ENCODE data around the gene SNX15.

The SNX15 gene

DNA sequence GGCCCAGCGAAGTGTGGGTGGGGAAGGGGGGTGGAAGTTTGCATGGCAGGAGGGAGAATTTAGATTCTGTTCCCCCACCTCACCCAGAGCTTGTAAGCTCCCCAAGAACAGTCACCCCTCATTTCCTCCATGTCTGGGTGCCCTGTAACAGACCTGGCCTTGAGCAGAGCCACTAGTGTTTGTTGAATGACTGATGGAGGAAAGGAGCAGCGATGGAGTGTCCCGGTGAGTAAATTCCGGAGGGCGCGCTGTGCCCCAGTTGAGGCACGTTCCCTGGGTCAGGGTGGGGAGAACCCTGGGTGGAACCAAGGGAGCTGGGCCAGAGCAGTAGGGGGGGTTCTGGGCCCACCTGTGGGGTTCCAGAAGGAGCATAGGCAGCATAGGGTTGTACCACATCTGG is 30.3 kb downstream of the SNX15 start:
- DNase-seq (ENCODE audit: low read depth), result no peak

DNA sequence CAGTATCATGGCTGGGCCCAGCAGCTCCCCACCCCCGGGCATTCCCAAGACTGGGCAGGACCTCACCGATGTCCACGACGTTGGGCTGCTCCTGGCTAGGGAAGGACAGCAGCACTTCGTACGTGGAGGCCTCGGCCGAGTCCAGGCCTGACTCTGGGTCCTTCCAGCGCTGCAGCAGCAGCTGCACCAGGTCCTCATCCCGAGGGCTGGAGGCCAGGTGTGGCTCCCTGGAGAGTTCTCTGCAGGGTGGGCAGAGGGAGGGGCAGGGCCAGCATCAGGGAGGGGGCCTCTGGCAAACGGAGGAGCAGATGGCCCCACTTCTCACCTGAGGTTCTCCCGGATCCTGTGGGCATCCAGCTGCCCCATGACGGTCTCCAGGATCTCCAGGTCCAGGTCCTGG is 30.8 kb downstream of the SNX15 start:
- DNase-seq (ENCODE audit: low read depth), result no peak

DNA sequence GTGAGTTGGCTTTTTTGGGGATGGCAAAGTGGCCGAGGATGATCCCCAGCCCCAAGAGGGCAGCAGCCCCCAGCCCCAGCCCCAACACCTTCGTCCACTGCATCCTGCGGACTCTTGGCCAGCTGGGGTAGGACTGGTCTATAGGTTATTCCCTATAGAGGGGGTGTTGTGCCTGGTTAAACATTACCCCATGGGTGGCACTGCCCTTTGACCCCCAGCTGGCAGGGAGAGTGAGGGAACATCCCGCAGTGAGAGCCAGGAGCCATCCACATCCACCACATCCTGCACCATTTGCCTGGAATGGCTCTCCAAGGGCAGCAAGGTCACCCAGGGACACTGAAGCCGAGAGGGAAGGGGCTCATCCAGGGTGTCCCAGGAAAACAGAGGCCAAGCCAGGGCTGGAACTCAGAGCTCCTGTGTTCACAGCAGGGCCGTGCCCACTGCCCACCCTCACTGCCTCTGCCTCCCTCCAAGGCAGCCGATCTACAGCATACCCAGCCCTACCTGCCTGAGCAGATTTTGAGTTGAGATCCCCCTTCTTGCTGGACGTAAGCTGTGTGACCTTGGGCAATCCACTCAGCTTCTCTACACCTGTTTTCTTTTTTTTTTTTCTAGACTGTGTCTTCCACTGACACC is 31.3 kb downstream of the SNX15 start, which contains the start of gene NAALADL1:
Gene NAALADL1, minus strand, starts transcription at position 135 of the 636 bp plus-strand sequence. Its CDS starts 32 bp downstream, at position 103.
- DNase-seq (ENCODE audit: low read depth), result no peak

DNA sequence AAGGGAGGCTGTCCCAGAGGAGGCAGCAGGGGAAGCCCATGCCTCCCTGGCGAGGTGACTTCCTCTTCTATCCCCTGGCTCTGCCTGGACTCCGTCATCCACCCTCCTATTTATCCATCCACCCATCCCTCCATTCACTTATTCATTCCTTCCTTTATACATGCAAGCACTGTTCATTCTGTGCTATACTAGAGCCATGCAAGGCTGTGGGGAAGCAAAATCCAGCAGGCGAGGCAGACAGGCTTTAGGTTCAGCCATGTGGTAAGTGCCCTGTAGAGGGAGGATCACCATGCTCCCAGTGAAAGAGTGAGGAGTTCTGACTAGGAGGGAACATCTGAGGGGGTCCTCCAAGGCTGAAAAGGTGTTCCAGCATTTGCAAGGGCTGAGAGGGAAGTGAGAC is 32.3 kb downstream of the SNX15 start:
- no peak for DNase-seq (ENCODE audit: low read depth)

DNA sequence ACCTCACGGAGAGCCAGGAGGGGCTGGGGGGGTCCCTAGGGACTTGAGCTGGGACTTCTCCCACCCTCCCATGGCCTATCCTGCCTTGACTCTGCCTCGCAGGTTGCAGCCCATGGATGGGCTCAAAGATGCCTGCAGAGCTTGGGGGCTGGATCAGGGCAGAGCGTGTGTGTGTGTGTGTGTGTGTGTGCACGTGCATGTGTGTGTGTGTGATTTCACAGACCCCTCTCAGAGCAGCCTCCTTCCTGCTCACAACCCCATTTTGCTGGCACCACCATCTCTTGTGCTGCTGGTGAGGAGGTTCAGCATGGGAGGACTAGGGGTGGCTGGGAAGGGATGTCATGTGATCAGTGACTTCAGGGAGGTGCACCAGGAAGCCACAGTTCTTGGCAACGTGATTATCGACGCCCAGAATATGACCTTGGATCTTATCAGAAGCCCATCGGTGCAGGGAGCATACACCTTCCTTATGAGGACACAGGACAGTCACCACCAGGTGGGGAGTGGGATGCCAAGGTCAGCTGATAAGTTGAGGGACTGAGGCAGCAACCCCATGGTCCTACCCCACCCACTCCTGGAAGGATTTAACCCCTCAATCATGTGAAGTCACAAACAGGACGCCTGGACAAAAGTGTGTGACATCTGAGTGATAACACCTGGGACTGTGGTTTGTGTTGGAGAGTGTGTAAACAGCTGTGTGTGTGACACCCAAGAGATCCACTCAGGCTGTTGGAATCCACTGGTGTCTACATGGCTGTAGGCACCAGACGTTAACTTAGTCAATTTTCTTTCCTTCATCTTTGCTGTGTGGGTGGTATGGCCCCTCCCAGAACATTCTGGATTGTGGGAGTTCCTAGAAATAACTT is 33.0 kb downstream of the SNX15 start:
- DNase-seq (ENCODE audit: low read depth), result no peak

DNA sequence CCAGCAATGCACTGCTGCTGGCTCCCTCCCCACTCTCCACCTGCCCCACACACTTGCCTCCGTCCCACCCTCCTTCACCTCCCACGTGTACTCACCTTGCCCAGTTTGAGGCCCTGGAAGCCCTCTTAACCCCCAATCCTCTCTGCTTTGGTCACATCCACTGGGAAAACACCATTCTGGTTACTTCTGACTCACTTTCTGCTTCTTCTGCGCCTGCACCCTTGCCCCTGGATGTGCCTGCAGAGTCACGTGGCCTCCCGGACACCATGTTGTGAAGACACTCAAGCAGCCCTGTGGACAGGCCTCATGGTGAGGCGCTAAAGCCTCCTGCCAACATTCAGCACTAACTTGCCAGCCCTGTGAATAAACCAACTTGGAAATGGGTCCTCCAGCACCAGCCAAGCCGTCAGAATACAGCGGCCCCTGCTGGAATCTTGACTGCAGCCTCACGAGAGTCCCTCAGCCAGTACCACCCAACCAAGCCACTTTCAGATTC is 33.7 kb downstream of the SNX15 start:
- no peak for DNase-seq (ENCODE audit: low read depth)

DNA sequence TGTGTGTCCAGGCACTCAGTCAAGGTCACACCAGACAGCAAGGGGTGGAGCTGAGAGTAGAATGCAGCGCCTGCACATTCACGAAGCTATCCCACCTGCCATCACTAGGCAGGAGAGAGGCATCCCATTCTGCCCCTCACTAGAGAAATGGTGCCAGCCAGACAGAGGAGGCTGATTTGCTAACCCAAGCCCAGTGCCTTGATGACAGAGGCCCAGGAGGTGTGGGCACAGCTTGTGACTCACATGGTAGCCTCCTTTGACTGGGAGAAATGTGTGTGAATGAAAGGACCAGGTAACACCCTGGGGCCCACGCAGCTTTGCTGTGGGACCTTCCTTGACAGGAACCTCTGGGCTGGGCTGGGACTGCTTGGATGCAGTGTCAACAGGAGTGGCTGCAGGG is 36.3 kb downstream of the SNX15 start:
- no peak for DNase-seq (ENCODE audit: low read depth)

DNA sequence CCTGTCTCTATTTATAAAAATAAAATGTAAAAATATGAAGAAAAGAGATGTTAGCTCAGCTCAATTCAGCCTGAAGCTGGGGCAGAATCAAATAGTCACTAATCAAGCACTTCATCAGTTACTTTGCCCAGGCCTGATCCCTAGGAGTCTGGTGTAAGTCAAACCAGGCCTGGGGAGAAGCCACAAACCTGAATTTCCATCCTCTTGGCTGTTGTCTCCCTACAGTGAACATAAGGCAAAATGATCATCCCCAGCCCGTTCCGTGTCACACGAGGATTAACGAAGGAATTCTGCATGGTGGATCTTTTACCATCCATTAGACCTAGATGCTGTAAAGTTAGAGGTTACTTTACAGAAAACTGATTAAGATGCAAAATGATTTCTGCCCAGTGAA is 37.6 kb downstream of the SNX15 start:
- no peak for DNase-seq (ENCODE audit: low read depth)

DNA sequence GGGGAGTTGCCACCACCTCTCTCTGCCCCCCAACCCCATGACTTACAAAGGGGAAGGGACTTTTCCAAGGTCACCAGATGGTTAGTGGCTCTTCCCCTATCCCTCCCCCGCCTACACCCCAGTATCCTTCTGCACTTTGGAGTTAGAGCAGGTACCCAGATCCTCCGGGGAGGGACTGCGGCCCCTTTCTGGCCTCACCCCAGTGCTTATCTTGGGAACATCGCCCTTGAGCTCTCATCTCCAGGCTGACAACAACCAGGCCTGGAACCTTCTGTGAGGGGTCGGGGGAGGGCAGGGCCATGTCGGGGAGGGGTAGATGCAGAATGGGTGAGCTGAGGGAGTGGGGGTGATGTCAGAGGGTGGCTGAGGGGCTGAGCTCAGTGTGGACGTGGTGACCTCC is 38.6 kb downstream of the SNX15 start:
- DNase-seq (ENCODE audit: low read depth), result no peak

DNA sequence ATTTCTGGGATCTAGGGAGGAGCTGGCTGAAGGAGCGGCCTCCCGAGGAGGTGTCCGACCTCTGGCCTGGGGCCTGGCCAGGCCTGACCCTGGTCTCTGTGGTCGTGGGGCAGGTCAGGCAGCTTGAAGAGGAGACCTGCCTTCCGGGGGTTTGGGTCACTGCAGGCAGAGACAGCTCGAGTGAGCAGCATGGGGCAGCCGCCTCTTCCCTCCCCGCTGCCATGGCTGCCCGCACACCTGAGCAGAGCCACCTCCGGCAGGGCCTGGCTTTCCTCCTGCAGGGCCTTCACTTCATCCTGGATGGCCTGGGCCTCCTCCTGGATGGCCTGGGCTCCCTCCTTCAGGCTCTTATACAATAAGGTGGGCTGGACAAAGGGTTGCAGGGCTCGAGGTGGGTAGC is 39.1 kb downstream of the SNX15 start:
- DNase-seq (ENCODE audit: low read depth), result no peak

DNA sequence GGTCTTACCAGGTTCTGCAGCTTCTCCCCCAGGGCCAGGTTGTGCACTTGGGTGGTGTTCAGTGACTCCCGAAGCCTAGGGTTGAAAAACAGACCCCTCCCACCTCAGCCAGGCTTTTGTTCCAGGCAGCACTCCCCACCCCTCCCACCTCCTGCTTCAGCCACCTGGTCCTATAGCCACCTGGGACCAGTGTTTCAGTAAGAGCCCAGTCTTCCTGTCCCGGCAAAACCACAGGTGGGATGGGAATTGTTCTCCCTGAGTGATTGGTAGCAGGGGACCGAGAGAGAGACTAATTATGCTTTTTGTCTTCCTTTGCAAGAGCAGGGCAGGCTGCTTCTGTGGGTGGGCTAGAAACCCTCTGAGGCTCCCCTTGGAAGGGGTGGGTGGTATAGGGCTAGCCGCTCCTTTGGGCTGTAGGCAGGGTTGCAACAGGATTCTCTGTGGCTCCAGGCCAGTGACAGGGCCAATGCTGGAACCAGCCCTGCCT is 39.6 kb downstream of the SNX15 start:
- DNase-seq (ENCODE audit: low read depth), result no peak

DNA sequence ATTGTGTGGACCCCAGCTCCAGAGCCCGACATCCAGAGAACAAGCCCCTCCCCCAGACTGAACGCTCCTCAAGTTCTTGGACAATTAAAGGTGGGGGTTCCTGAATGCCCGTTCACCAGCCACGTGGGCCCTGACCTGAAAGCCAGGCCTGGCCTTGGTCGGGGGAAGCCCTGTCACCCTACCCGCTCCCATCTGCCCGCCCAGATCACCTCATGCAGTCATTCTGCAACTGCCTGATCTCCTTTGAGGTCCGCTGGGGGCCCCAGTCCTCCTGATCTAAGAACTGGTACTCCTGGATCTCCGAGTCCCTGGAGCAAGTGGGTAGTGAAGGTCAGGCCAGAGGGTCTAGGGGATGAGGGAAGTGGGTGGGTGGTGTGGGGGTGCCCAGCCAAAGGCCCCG is 40.2 kb downstream of the SNX15 start:
- DNase-seq (ENCODE audit: low read depth), result no peak

DNA sequence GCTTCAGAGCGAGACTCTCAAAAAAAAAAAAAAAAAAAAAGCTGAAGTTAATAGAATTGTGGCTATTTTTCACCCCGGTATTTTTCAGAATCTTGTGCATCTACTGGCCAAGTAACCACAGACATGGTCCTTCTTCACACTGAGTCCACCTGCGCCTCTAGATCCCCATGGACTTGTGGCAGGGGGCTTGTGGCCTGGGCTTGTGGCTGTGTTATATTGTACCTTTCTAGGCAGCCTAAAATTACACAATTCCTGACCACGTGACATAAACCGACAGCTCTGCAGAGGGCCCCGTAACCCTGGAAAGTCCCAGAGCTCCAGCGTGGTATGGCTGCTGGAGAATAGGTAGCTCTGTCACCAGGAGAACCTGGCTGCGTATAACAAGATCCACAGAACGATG is 42.0 kb downstream of the SNX15 start:
- no peak for DNase-seq (ENCODE audit: low read depth)

DNA sequence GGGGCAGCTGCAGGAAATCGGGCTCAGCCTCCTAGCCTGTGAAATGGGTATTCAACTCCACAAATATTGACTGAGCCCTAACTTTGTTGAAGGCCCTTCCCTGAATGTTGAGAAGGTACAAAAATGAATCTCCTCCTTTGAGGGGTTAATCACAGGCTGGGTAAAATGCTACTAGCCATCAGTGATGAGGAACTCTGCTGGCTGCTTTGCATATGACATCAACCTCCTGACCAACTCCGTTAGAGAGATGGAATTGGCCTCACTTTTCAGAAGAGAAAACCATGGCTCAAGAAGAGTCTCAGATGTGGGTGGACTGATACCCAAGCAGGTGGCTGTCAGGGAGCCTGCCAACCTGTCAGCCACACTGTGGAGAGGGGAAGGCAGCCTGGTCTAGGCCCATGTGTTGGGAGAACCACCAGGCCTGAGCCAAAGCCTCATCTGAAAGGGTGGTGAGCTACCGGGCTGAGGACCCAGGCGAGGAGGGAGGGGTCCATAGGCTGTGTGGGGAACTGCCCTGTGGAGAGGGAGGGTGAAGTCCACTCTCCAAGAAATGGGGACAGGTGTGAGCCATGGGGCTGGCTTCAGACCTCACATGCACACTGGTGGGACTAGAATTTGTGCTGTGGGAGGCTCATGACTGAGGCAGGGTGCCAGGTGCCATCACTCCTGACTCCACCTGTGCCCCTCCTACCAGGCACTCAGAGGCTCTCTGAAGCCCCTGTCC is 44.8 kb downstream of the SNX15 start:
- DNase-seq (ENCODE audit: low read depth), result no peak

DNA sequence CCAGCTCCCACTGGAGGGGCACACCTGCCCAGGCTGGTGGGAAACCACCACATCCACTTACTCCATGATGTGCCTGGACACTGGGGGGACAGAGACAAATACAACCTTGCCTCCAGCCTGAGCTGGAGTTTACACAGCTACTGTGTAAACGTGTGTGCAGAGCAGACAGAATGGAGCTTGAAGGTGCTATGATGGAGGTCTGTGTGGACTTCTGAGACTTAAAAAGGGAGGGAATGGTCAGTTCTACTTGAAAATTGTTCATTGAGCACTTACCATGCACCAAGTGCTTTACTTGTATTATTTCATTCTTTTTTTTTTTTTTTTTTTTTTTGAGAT is 45.4 kb downstream of the SNX15 start:
- DNase-seq (ENCODE audit: low read depth), result no peak

DNA sequence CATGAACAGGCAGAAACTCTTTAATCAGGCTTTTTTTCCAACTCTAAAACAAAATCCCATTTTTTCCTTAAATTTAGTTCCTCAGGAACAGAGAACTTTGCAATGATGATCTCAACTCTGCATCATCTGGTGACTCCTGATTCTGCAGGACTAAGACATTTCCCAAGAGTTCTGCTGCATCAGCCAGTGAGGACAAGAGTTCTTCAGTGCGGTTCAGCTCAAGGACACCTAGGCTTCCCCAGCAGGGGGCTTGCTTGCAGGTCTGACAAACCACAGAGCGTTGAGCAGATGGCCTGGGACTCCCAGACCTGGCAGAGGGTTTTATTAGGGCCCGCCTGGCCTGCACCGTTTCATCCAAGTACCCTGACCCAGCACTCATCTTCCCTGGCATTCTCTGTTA is 50.2 kb downstream of the SNX15 start:
- DNase-seq (ENCODE audit: low read depth), result no peak

DNA sequence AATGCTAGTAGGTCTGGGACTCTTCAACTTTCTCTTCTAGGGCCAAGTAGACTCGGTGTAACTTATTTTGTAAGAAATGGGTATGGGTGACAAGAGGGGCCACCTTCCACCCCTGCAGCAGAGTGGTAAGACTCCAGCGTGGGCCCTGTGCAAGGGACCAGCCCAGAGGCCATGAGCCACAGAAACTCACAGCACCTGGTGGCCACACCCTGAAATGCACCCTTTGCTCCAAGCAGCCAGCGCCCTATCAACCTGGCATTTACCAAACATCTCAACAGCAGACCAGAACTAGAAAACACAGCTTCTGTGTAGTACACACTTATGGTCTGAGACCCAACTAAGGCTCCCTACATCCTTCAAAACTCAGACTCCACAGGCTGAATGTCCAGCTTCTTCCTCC is 50.9 kb downstream of the SNX15 start:
- no peak for DNase-seq (ENCODE audit: low read depth)

DNA sequence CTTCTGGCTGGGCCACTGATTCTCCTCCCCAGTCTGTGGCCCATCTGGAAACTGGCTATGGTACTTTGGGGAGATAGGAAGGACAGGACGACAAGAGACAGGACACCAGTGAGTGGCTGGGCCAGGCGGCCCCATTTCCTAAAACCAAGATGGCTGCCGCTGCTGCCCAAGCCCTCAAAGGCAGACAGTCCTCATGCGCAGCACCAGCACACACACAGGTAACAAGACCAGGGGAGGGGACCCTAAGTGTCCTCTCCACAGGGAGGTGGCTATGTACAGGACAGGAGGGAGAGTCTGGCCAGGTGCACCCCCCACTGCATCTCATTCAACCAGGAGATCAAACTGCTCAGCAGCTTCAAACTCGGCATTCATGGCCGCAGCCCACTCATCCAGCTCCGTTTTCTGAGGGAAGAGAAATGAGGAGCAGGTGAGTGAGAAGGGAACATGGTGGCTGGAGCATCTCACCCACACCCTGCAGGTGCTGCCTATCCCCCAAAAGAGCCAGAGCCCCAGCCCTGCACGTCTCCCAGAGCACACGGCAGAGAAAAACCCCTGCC is 51.6 kb downstream of the SNX15 start:
- DNase-seq (ENCODE audit: low read depth), result no peak

DNA sequence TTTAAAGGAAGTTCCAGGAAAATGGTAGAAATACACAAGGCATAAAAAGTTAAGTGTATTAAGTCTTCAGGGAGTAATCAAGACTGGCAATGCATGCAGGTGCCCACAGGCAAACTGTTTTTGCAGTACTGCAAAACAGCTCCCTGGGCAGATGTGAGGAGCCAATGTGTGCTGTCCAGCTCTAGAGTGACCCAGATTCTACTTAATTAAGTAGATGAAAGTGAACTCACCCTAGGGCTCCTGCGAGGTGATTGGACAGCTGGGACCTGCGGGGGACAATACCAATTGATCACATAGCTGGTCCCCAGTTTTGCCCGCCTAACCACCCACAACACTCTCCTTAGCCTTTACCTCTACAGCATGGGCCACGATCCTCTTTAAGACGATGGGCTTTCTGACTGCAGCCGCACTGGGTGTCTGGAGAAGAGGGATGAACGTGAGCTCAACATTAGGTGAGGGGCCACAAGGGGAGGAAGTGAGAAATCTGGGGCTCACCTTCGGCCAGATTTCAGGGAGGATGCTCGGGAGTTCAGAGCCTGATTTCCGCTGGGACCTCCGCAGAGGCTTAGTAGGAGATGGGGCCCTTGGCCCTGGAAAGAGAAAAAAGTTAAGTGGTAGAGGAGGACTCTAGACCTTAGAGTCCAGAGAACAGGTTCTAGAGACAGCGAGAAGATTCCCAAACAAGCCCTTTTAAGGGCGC is 56.0 kb downstream of the SNX15 start:
- DNase-seq (ENCODE audit: low read depth), result no peak

DNA sequence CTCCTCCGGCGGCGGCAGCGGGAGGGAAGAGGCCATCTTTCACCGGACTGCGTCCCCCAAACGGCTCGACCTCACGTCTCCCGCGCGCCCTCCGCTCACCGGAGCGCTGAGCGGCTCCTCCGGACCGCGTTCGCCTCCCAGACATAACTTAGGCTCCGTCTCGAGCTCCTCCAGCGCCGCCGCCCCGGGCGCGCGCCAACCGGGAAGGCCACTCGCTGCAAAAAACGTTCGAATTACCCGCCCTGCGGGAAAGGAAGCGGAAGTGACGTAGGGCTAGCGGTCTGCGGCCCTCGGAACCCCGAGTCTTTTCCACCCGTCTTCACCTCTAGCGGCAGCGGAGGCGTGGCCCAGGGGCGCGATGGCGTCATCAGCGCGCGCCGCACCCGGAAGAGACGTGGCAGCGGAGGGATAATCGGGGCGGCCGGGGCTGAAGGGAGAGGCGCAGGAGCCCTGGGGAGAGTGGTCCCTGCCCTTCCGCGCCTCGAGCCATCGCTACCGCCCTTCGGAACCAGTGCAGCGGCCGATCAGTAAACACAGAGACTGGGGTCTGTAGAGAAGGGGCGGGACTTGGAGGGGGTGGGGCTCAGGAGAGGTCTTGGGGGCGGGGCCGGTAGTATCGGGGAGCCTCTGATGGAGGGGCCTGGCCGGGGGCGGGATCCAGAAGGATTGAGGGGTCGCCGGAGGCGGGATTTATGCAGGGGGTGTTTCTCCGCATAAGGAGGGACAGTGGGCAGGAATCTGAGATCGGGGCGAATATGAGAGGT is 56.8 kb downstream of the SNX15 start, which contains the start of the genes CDCA5 and ZFPL1:
Gene CDCA5, minus strand, starts transcription at position 207 of the 764 bp plus-strand sequence. Its CDS starts 62 bp downstream, at position 145.
Gene ZFPL1, plus strand, starts transcription at position 389 of the 764 bp plus-strand sequence. CDS start 477 bp downstream, outside the sequence.
- DNase-seq (ENCODE audit: low read depth), result peak; percentile 82

Data from CMK (cell line).